Cardiac fibroblast (primary cell): ENCODE data around the gene TMEM255B.
"Not testable (repeated sequence)": the region's sequence is repeated elsewhere in the genome, so short reads cannot be mapped to it uniquely, and the experiment has no call there.

Experiments
- DNase-seq, 2 donors: peaks; one replicate each; pipeline versions ENCODE4 v3.0.0 to v3.0.0-alpha.2; 2010; ENCODE audit warnings: low read depth in 2 of 2
- H3K4me3 ChIP-seq, 2 donors: replicated peaks in 1 of 2; 1 replicate in 1 of 2; 2 replicates in 1 of 2; pipeline ENCODE4 v1.5.1; 2011; ENCODE audit warnings: low read depth in 2 of 2, low read length in 2 of 2, mild to moderate bottlenecking in 2 of 2, moderate library complexity in 1 of 2
- TF ChIP-seq, protein P1 (sequence below): IDR thresholded peaks from one replicate; pipeline ENCODE4 v1.5.1; 2011; ENCODE audit warnings: low read depth, mild to moderate bottlenecking, low read length, inconsistent platforms

Gene TMEM255B

DNA sequence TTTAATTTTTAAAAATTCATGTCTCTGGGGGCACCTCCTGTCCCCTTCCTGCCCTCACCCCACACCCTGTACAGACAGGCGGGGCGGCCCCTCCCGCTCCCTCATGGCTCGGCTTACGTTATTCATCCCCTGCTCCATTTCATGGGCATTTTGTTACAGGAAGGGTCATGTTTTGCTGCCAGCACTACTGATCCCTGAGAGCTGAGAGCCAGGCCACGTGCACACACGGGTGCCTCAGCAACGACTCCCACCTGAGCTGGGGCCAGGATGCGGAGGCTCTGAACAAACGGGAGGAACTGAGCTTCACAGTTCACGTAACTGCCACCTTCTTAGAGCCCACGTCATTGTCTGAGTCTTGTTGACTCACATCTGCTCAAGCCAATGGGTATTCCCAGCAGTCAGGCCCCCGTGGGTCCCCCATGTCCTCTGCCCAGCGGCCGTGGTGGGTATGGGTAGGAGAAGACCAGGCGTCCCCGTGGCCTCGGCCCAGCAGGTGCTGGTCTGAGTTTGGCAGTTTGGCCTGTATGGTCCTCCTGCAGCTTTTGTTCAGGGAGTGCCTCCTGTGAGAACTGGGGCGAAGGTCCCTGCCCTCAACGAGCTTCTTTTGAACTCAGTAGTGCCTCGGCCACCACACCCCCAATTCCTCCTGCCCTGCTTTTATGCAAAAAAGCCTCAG is 16.4 kb upstream of the TMEM255B start:
- no peak for DNase-seq
- TF ChIP-seq, protein P1, sequence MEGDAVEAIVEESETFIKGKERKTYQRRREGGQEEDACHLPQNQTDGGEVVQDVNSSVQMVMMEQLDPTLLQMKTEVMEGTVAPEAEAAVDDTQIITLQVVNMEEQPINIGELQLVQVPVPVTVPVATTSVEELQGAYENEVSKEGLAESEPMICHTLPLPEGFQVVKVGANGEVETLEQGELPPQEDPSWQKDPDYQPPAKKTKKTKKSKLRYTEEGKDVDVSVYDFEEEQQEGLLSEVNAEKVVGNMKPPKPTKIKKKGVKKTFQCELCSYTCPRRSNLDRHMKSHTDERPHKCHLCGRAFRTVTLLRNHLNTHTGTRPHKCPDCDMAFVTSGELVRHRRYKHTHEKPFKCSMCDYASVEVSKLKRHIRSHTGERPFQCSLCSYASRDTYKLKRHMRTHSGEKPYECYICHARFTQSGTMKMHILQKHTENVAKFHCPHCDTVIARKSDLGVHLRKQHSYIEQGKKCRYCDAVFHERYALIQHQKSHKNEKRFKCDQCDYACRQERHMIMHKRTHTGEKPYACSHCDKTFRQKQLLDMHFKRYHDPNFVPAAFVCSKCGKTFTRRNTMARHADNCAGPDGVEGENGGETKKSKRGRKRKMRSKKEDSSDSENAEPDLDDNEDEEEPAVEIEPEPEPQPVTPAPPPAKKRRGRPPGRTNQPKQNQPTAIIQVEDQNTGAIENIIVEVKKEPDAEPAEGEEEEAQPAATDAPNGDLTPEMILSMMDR = no peak
- H3K4me3 ChIP-seq = no peak overlapping the region

DNA sequence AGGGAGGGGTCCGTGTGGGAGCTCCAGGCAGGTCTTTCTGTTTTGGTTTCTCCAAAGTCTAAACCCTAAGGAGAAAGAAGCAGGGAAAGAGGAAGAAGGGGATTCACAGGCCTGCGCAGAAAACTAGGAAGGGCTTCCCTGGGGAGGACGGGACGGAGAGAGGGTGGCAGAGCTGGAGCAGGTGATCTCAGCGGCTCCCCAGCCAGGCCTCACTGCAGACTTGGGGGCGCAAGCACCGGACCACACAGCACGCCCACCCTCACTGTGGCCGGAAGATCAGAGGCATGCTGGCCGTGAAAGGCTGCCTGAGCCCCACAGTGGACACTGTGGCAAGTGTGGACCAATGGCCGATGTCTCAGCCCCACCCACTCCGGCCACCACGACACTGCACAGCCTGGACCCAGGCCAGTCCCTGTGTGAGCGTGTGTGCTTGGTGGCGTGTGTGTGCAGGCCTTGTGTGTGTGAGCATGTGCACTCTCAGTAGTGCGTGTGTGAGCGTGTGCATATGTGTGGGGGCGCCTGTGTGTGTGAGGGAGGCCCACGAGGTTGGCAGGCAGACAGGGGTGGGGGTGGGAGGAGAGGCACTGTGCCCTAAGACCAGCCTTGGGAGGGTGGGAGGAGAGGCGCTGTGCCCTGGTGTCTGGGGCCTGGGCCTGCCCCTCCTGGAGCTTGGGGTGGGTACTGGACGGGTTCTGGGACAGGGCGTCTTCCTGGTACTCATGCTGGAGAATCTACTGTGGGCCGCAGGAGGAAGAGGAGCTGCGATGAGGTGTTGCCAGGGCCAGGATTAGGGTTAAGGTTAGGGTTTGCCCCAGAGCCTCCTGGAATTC is 15.4 kb upstream of the TMEM255B start:
- no peak overlapping the region for H3K4me3 ChIP-seq
- TF ChIP-seq, protein P1 = no peak
- no peak for DNase-seq

DNA sequence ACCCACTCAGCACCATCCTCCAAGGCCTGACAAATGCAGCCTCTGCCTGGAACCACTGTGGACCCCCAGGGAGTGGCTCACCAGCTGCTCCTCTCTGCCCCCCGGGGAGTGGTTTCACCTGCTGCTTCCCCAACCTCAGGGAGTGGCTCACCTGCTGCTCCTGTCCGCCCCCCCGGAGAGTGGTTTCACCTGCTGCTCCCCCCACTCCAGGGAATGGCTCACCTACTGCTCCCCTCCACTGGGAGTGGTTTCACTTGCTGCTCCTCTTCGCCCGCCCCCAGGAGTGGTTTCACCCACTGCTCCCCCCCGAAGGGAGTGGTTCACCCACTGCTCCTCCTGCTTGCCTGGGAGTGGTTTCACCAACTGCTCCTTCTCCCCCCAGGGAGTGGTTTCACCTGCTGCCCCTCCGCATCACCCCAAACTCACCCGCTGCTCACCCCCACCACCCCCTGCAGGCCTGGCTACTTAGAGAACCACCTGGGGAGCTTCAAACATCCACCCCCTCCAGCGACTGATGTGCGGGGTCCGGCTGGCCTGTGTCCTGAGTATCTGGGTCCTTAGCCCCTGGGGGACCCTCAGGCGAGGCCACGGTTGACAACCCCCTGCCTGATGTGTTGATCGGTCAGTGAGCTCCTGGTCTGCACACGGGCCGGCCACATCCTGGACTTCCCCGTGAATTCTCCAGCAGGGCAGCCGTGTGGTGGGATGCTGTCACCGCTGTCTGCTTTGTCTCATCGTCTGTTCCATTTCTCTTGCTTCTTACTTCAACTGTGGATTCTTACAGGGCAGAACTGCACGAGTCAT is 14.6 kb upstream of the TMEM255B start:
- DNase-seq = no peak
- TF ChIP-seq, protein P1 = no peak
- H3K4me3 ChIP-seq = no peak overlapping the region

DNA sequence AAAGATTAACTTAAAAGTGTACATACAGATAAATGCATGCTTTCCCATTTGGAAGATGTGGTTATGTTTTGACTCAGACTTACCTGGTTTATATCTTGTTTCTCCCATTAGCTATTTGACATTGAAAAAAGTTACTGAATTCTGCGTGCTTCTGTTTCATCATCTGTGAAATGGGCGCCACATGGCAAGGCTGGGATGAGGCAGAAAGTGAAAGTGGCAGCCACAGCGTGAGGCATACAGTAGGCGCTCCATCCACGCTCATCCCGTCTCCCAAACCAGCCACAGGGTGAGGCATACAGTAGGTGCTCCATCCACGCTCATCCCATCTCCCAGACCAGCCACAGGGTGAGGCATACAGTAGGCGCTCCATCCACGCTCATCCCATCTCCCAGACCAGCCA is 14.0 kb upstream of the TMEM255B start:
- no peak for DNase-seq
- H3K4me3 ChIP-seq = no peak overlapping the region
- TF ChIP-seq, protein P1 = no peak

DNA sequence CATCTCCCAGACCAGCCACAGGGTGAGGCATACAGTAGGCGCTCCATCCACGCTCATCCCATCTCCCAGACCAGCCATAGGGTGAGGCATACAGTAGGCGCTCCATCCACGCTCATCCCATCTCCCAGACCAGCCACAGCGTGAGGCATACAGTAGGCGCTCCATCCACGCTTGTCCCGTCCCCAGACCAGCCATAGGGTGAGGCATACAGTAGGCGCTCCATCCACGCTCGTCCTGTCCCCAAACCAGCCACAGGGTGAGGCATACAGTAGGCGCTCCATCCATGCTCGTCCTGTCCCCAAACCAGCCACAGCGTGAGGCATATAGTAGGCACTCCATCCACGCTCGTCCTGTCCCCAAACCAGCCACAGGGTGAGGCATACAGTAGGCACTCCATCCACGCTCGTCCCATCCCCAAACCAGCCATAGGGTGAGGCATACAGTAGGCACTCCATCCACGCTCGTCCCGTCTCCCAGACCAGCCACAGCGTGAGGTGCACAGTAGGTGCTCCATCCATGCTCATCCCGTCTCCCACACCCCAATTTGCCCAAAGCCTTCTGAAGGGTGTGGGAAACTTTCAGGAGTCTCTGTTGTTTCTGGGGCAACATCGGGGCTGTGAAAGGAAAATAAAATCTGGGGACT is 13.4 kb upstream of the TMEM255B start:
- DNase-seq, H3K4me3 ChIP-seq: not testable (repeated sequence)

DNA sequence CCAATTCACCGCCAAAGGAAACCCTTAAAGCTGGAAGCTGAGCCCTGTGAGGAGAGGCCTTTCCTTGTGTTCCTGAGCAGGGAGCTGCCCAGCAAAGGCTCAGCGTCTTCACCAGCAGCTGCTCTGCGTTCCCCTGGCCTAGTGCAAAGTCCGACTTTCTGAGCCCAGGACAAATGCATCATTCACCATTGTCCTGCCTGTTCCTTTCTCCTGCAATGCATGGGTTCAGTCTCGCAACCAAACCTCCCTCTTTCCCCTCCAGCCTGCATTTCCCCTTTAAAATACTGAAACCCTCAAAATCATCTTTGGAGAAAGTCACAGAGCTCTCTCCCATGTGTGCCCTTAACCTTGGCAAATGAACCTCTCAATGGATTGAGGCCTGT is 12.9 kb upstream of the TMEM255B start:
- TF ChIP-seq, protein P1 = no peak
- H3K4me3 ChIP-seq = no peak overlapping the region
- DNase-seq = no peak

DNA sequence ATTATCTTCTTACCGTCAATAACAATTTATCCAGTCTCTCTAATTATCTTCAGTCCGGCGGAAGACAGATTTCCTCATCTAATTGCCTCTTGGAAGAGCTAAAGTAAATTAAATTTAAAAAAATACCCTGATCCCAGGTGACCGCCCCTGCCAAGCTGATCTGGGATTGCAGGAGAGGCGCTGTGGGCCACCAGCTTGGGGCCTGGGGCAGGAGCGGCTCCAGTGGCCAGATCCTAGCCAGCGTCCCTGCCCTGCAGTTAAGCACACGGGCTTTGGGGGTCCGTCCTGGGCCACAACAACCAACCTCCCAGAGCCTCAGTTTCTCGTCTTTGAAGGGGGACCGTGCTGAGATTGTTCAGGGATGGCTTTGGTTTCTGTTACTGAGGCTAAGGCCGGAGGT is 12.4 kb upstream of the TMEM255B start:
- no peak overlapping the region for H3K4me3 ChIP-seq
- TF ChIP-seq, protein P1 = no peak
- no peak for DNase-seq
